BE2C (cell line): ENCODE measurements around the gene DNMT3A.

ENCODE experiments used
- DNase-seq: peaks from one replicate; pipeline ENCODE4 v3.0.0-alpha.2; 2020
- H3K27me3 ChIP-seq: fragments of 250-450 bp; sonication (Bioruptor Pico); 2 replicates; pipeline ENCODE4 v1.5.1; 2020; ENCODE audit warnings: mild to moderate bottlenecking
- H3K36me3 ChIP-seq: fragments of 250-450 bp; sonication (Bioruptor Pico); 2 replicates; pipeline ENCODE4 v1.5.1; 2020; ENCODE audit warnings: mild to moderate bottlenecking
- H3K4me1 ChIP-seq: fragments of 250-450 bp; sonication (Bioruptor Pico); 2 replicates; pipeline ENCODE4 v1.5.1; 2020
- H3K4me3 ChIP-seq: 2 replicates; pipeline ENCODE4 v1.5.1; 2011; ENCODE audit warnings: low read depth, low read length
- H3K9me3 ChIP-seq: fragments of 250-450 bp; sonication (Bioruptor Pico); 2 replicates; pipeline ENCODE4 v1.5.1; 2020
- CTCF ChIP-seq: IDR thresholded peaks from 2 replicates; pipeline ENCODE4 v1.5.1; 2012; ENCODE audit warnings: mild to moderate bottlenecking, low read depth, low read length

DNMT3A gene

GRCh38 chr2:25347205-25347815 lies 5.6 kb upstream of the DNMT3A start:
- Histone ChIP-seq H3K4me3 (no peak overlapping the region), H3K9me3 (no peaks in the 10 kb centered on the region), H3K27me3 (no peaks in the 10 kb centered on the region), H3K4me1 (0 out of 2 replicates have a peak, but pooled peaks cover 3% of the 10 kb centered on the region), H3K36me3 (no peaks in the 10 kb centered on the region)
- no peak for DNase-seq
- TF ChIP-seq CTCF, result no peak

- peaks cover 12% of the 10 kb centered on the region for H3K4me1 ChIP-seq
- TF ChIP-seq CTCF, result no peak
- H3K4me3 ChIP-seq, result no peak overlapping the region
- H3K27me3 ChIP-seq, result no peaks in the 10 kb centered on the region
- no peaks in the 10 kb centered on the region for H3K36me3 ChIP-seq
- DNase-seq, result no peak
- H3K9me3 ChIP-seq, result no peaks in the 10 kb centered on the region
These were observed 1.6 kb upstream of the DNMT3A start for GRCh38 chr2:25343187-25343825.

- peak; percentile 91 for DNase-seq
- Histone ChIP-seq H3K4me1 (peaks cover 12% of the 10 kb centered on the region), H3K4me3 (peak overlapping the region; percentile 65), H3K36me3 (no peaks in the 10 kb centered on the region), H3K9me3 (no peaks in the 10 kb centered on the region), H3K27me3 (no peaks in the 10 kb centered on the region)
- TF ChIP-seq CTCF, result peak; percentile 82
These were observed 854 bp upstream of the DNMT3A start for GRCh38 chr2:25342372-25343186.

- H3K27me3 ChIP-seq, result no peaks in the 10 kb centered on the region
- no peak for TF ChIP-seq CTCF
- H3K9me3 ChIP-seq, result no peaks in the 10 kb centered on the region
- H3K4me1 ChIP-seq, result peaks cover 18% of the 10 kb centered on the region
- peak overlapping the region; percentile 57 for H3K4me3 ChIP-seq
- H3K36me3 ChIP-seq, result no peaks in the 10 kb centered on the region
- DNase-seq, result peak; percentile 43
These were observed 556 bp downstream of the DNMT3A start for GRCh38 chr2:25341011-25341727.

- H3K4me3 ChIP-seq, result peak overlapping the region; percentile 57
- TF ChIP-seq CTCF, result no peak
- DNase-seq, result peak; percentile 64
- H3K27me3 ChIP-seq, result no peaks in the 10 kb centered on the region
- no peaks in the 10 kb centered on the region for H3K9me3 ChIP-seq
- H3K4me1 ChIP-seq, result peaks cover 24% of the 10 kb centered on the region
- no peaks in the 10 kb centered on the region for H3K36me3 ChIP-seq
These were observed 1.4 kb downstream of the DNMT3A start for GRCh38 chr2:25340181-25340921.
